ENCODE measurements around the gene FUBP1.

DNA sequence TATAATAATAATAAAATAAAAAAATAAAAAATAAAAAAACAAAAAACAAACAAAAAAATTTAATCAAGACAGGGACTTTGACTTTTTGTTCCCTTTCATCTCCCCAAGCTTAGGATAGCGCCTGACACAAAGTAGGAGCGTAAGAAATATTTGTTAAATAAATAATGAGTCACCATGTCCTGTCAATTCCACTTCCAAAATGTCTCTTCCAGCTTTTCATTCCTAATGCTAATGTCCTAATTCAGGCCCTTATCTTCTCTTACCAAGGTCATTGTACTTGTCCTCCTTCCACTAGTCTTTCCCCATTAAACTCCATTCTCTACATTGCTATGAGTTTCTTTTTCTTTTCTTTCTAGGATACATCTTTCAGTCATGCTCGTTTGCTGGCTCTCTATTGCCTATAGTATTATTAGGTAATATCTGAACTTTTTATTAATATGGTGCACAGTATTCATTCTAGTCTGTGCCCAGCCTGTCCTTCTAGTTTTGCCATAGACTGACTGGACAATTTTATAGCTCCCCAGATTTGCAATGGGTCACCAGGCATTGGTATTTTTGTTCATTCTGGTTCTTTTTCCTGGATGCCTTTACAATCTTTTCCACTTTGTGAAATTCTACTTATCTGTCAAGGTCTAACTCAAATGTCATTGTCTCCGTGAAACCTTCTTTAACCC is 79.1 kb downstream of the FUBP1 start:
- no peak for TF ChIP-seq POLR2A (IDR thresholded peaks at IDR 0.05; ENCODE audit: low read depth, low read length)
- TF ChIP-seq POLR2AphosphoS5 (IDR thresholded peaks at IDR 0.05; ENCODE audit: low read depth, low read length): no peak
- no peak for TF ChIP-seq TAF1 (IDR thresholded peaks at IDR 0.05; ENCODE audit: borderline replicate concordance, low read depth, low read length)
